Breast epithelium (tissue), 4 donors: ENCODE data around the gene TAX1BP3. TPM values are rescaled to one million over a fixed set of nuclear protein-coding genes. Genes with fewer than 3 reads are reported as not detected.

Experiments
- DNase-seq, 2 donors: peaks; one replicate each; pipeline ENCODE4 v3.0.0-alpha.2; 2019; ENCODE audit warnings: low spot score in 2 of 2
- H3K27ac ChIP-seq, 2 donors: fragments of 200-600 bp; sonication (generic) in 1 of 2; one replicate each; pipeline ENCODE4 v1.5.1; 2016 to 2019; ENCODE audit warnings: mild to moderate bottlenecking in 1 of 2
- H3K27me3 ChIP-seq, 2 donors: fragments of 200-600 bp; sonication (generic) in 1 of 2; one replicate each; pipeline versions ENCODE4 v1.5.1 to v1.6.0; 2017 to 2019; ENCODE audit warnings: control low read depth in 1 of 2, mild to moderate bottlenecking in 1 of 2
- H3K36me3 ChIP-seq: fragments of 200-600 bp; one replicate; pipeline ENCODE4 v1.5.1; 2019
- H3K4me1 ChIP-seq, 2 donors: fragments of 200-600 bp; sonication (generic); one replicate each; pipeline ENCODE4 v1.5.1; 2016 to 2019; ENCODE audit warnings: control low read depth in 1 of 2
- H3K4me3 ChIP-seq, 3 donors: fragments of 200-600 bp; sonication (generic); 1 replicate in 2 of 3; 2 replicates in 1 of 3; pipeline ENCODE4 v1.5.1; 2016 to 2019; ENCODE audit warnings: mild to moderate bottlenecking in 3 of 3, moderate library complexity in 2 of 3
- H3K9me3 ChIP-seq, 2 donors: fragments of 200-600 bp; sonication (generic) in 1 of 2; one replicate each; pipeline ENCODE4 v1.5.1; 2016 to 2019; ENCODE audit warnings: control low read depth in 1 of 2
- POLR2A ChIP-seq: fragments of 450-650 bp; IDR thresholded peaks from one replicate; pipeline ENCODE4 v1.6.1; 2016; ENCODE audit warnings: antibody characterized with exemption, mild to moderate bottlenecking, moderate library complexity
- POLR2AphosphoS5 ChIP-seq, 3 donors: sonication (generic); formaldehyde crosslinking; IDR thresholded peaks; one replicate each; pipeline ENCODE4 v1.6.1; 2017; ENCODE audit warnings: antibody characterized with exemption in 3 of 3
- intact Hi-C: fragments of 100-400 bp; cut with DNase I; formaldehyde crosslinking; loops from one replicate; pipeline ENCODE4 v1.15.1; 2023; ENCODE audit warnings: low total_unique reads
- total RNA-seq, 3 donors: library from RNA; depleted of rRNA; stranded (reverse); fragments of >200 nt; gene quantifications; one replicate each; pipeline ENCODE4 v1.1.0, GENCODE V29; 2016
- TF ChIP-seq, protein P1 (sequence below), 3 donors: fragments of 450-650 bp; IDR thresholded peaks; one replicate each; pipeline ENCODE4 v1.5.1; 2016 to 2017; ENCODE audit warnings: antibody characterized with exemption in 3 of 3, mild to moderate bottlenecking in 3 of 3, moderate library complexity in 3 of 3

Gene TAX1BP3
- total RNA-seq, 3 donors from 2014 or later: 79.6 to 134 (median 107) TPM

DNA sequence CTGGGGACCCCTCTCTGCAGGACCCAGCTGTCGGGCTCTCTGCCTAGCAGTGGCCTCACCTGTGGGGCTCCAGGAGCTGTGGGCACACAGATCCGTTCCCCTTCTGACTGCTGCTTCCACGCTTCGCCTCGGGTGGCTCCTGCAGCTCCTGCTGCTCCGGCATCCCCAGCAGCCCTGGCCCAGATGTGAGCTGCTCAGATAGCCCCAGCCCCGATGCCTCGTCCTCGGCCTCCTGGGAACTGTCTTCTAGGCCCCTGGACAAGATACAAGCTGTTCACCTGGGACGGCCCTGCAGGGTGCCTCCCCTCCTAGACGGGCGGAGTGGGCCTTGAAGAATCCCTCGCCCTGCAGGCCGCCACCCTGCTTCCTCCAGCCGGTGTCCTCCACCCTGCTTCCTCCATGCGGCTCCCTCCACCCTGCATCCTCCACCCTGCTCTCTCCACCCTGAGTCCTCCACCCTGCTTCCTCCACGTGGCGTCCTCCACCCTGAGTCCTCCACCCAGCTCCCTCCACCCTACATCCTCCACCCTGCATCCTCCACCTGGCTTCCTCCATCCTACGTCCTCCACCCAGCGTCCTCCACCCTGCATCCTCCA, 11.3 kb upstream of the TAX1BP3 start:
- intact Hi-C loops: loop anchor here (10.0 kb wide), 1 partner anchor 1735 kb away; the partner anchor contains the start of gene NUP88

DNA sequence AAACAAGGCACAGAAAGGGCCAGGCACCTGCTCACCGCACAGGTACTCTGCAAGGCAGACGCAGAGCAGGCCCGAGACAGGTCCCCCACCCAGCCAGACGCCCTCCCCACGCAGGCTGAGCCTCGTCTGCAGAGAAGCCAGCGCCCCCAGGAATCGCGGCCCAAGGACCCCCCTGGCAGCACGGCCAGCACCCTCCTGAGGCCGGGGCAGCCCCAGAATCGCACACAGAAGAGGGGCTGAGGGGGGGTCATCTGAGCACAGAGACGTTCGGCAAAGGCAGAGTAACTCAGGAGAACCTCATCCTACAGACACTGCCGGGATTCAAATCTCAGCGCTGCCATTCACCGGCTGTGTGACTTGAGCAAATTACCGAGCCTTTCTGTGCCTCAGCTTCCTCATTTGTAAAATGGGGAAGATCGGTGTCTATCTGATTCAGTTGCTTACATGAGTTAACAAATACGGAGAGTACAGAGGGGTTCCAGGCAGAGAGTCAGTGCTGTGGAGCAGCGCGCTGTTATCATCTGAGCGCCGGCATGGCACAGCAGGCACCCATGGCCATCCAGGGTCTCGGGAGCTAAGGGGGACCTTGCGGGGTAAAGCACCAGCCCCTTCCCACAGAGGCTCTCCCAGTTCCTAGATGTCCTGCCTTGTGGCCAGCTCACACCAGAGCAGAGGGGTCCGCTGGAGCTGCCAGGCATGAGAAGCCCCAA, 10.6 kb upstream of the TAX1BP3 start:
- Histone ChIP-seq H3K36me3 (no peaks in the 10 kb centered on the region), H3K9me3 (no peaks in the 10 kb centered on the region), H3K27ac (no peak overlapping the region), H3K4me1 (no peaks in the 10 kb centered on the region), H3K27me3 (peaks cover 0 to 19% of the 10 kb centered on the region in 2 donors), H3K4me3 (no peak overlapping the region)
- TF ChIP-seq POLR2A: no peak
- no peak for TF ChIP-seq POLR2AphosphoS5 (IDR thresholded peaks at IDR 0.05)
- no peak for DNase-seq
- intact Hi-C loops: loop anchor here (10.0 kb wide), 1 partner anchor 1736 kb away; the partner anchor contains the start of gene NUP88

More for the DNA sequence above, 11.3 kb upstream of the TAX1BP3 start:
- H3K4me3 ChIP-seq: no peak overlapping the region
- H3K4me1 ChIP-seq: no peaks in the 10 kb centered on the region
- no peak overlapping the region for H3K27ac ChIP-seq
- H3K27me3 ChIP-seq: peaks cover 0 to 24% of the 10 kb centered on the region in 2 donors
- DNase-seq: no peak
- no peaks in the 10 kb centered on the region for H3K36me3 ChIP-seq
- H3K9me3 ChIP-seq: no peaks in the 10 kb centered on the region
- TF ChIP-seq POLR2AphosphoS5 (IDR thresholded peaks at IDR 0.05): no peak
- TF ChIP-seq, protein P1, sequence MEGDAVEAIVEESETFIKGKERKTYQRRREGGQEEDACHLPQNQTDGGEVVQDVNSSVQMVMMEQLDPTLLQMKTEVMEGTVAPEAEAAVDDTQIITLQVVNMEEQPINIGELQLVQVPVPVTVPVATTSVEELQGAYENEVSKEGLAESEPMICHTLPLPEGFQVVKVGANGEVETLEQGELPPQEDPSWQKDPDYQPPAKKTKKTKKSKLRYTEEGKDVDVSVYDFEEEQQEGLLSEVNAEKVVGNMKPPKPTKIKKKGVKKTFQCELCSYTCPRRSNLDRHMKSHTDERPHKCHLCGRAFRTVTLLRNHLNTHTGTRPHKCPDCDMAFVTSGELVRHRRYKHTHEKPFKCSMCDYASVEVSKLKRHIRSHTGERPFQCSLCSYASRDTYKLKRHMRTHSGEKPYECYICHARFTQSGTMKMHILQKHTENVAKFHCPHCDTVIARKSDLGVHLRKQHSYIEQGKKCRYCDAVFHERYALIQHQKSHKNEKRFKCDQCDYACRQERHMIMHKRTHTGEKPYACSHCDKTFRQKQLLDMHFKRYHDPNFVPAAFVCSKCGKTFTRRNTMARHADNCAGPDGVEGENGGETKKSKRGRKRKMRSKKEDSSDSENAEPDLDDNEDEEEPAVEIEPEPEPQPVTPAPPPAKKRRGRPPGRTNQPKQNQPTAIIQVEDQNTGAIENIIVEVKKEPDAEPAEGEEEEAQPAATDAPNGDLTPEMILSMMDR (IDR thresholded peaks at IDR 0.05): no peak
- TF ChIP-seq POLR2A: no peak

DNA sequence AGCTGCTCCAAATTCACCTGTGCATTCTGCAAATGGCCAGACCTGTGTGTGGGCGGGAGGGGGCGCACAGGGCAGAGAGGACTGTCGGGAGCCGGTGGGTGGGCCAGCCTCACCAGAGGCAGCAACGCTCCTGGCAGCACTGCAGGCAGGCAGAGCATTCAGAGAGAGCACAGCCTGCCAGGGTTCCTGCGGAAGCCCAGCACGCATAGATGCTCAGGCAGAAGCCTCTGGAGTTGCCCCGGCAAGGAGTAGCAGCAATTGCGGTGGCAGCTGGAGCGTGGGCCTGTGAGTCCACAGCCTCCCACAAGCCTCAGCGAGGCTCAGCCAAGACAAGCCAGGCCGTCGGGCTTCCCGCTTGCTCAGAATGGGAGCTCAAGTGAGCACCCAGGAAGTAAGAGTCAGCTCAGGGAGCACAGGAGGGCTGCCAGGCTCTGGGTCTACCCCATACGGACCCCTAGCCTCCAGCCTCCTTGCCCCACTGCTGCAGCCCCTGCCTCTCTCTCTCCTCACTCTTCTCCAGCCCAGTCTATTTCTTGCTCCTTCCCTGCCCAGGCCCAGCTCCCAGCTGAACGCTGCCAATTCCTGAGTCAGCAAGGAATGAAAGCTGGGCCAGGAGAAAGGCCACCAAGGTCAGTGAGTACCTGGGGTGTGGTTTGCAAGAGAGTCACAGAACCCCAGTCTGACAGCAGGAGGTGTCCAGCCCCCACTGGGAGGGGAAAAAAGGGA, 9.9 kb upstream of the TAX1BP3 start:
- intact Hi-C loops: loop anchor here (10.0 kb wide), 1 partner anchor 1737 kb away; the partner anchor contains the start of gene NUP88
- DNase-seq: no peak
- no peaks in the 10 kb centered on the region for H3K9me3 ChIP-seq
- H3K4me3 ChIP-seq: no peak overlapping the region
- H3K27ac ChIP-seq: no peak overlapping the region
- no peak for TF ChIP-seq POLR2A
- TF ChIP-seq, protein P1 (IDR thresholded peaks at IDR 0.05): no peak
- TF ChIP-seq POLR2AphosphoS5 (IDR thresholded peaks at IDR 0.05): no peak
- H3K27me3 ChIP-seq: peaks cover 0 to 13% of the 10 kb centered on the region in 2 donors
- no peaks in the 10 kb centered on the region for H3K36me3 ChIP-seq
- H3K4me1 ChIP-seq: no peaks in the 10 kb centered on the region

DNA sequence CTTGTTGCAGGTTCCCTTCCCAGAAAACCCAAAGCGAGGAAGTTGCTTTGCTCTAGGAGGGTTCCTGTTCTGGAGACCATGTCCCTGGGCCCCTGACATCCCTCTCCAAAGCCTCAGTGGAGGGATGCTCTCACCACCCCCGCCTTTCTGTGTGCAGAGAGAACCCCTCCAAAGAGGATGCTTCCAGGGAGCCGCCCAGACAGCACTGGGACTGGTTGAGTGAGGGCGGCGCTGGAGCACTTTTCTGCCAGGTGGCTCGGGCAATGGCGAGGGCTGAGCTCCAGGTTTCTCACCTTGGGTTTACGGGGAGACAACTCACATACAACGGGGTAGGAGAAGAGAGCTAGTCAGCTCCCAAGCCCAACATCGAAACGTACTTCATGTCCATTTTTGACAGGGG, 7.5 kb upstream of the TAX1BP3 start:
- TF ChIP-seq POLR2A: no peak
- TF ChIP-seq, protein P1 (IDR thresholded peaks at IDR 0.05): no peak
- no peak for TF ChIP-seq POLR2AphosphoS5 (IDR thresholded peaks at IDR 0.05)
- Histone ChIP-seq H3K27ac (no peak overlapping the region), H3K4me1 (no peaks in the 10 kb centered on the region)

DNA sequence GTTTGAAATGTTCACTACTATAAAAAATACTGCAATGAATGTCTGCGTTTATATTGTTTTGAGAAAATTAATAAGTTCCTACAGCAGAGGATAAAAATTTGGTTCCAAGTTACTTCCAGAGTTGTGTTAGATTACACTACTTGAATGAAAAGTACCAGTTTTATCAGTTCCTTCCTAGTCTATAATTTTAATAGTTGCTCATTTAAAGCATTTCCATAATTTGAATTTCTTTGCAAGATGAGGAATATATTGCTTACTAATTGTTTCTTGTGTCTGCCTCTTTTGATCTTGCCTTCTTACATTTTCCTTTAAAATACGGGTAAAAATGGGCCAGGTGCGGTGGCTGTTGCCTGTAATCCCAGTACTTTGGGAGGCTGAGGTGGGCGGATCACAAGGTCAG, 4.2 kb upstream of the TAX1BP3 start:
- intact Hi-C loops: loop anchor here (10.0 kb wide), 1 partner anchor 1742 kb away; the partner anchor contains the start of gene NUP88
- no peak overlapping the region for H3K4me3 ChIP-seq
- TF ChIP-seq POLR2AphosphoS5 (IDR thresholded peaks at IDR 0.05) (no peak), POLR2A (no peak)
- TF ChIP-seq, protein P1 (IDR thresholded peaks at IDR 0.05): no peak
- no peaks in the 10 kb centered on the region for H3K27me3 ChIP-seq
- peaks cover 0 to 9% of the 10 kb centered on the region in 2 donors for H3K4me1 ChIP-seq
- no peak for DNase-seq
- no peak overlapping the region for H3K27ac ChIP-seq
- no peaks in the 10 kb centered on the region for H3K9me3 ChIP-seq
- no peaks in the 10 kb centered on the region for H3K36me3 ChIP-seq

More for the DNA sequence above, 7.5 kb upstream of the TAX1BP3 start:
- no peak overlapping the region for H3K4me3 ChIP-seq
- H3K9me3 ChIP-seq: no peaks in the 10 kb centered on the region
- no peak for DNase-seq
- H3K36me3 ChIP-seq: no peaks in the 10 kb centered on the region
- H3K27me3 ChIP-seq: no peaks in the 10 kb centered on the region
- intact Hi-C loops: loop anchor here (10.0 kb wide), 1 partner anchor 1739 kb away; the partner anchor contains the start of gene NUP88
